Glutamatergic neuron (in vitro differentiated cells): ENCODE data around the gene AMMECR1. TPM values are rescaled to one million over a fixed set of nuclear protein-coding genes. Genes with fewer than 3 reads are reported as not detected.

Experiments used
- DNase-seq: peaks from one replicate; pipeline ENCODE4 v3.0.0; 2022
- H3K27ac Mint-ChIP-seq: one replicate; pipeline ENCODE4 v1.8.0; 2020; ENCODE audit warnings: mild to moderate bottlenecking, mixed read lengths, inconsistent platforms; ENCODE audit not compliant: unreplicated experiment
- H3K27me3 Mint-ChIP-seq: one replicate; pipeline ENCODE4 v1.8.0; 2020; ENCODE audit warnings: mild to moderate bottlenecking, moderate library complexity, mixed read lengths, inconsistent platforms; ENCODE audit not compliant: unreplicated experiment
- H3K36me3 Mint-ChIP-seq: one replicate; pipeline ENCODE4 v1.8.0; 2020; ENCODE audit warnings: mild to moderate bottlenecking, mixed read lengths, inconsistent platforms; ENCODE audit not compliant: unreplicated experiment
- H3K4me1 Mint-ChIP-seq: one replicate; pipeline ENCODE4 v1.8.0; 2020; ENCODE audit warnings: mild to moderate bottlenecking, low read depth, mixed read lengths, inconsistent platforms; ENCODE audit not compliant: unreplicated experiment
- H3K4me3 Mint-ChIP-seq: one replicate; pipeline ENCODE4 v1.8.0; 2020; ENCODE audit warnings: mild to moderate bottlenecking, mixed read lengths, inconsistent platforms; ENCODE audit not compliant: unreplicated experiment
- H3K9me3 Mint-ChIP-seq: one replicate; pipeline ENCODE4 v1.8.0; 2020; ENCODE audit warnings: mild to moderate bottlenecking, moderate library complexity, mixed read lengths, inconsistent platforms; ENCODE audit not compliant: unreplicated experiment
- total RNA-seq: library from RNA; stranded (reverse); fragmentation: NEBNext Ultra II Directional; extraction: Animal tissue kit (Norgen Biotek cat#: 25700); gene quantifications from one replicate; pipeline ENCODE4 v1.2.1, GENCODE V29; 2021; ENCODE audit not compliant: unreplicated experiment
- TF ChIP-seq, protein P1 (sequence below): fragments of 200-600 bp; sonication (generic); IDR thresholded peaks from one replicate; pipeline ENCODE4 v1.5.0; 2021; ENCODE audit not compliant: partially characterized antibody, unreplicated experiment

Gene AMMECR1
- total RNA-seq, 1 donor from 2014 or later: 2.3 TPM

DNA sequence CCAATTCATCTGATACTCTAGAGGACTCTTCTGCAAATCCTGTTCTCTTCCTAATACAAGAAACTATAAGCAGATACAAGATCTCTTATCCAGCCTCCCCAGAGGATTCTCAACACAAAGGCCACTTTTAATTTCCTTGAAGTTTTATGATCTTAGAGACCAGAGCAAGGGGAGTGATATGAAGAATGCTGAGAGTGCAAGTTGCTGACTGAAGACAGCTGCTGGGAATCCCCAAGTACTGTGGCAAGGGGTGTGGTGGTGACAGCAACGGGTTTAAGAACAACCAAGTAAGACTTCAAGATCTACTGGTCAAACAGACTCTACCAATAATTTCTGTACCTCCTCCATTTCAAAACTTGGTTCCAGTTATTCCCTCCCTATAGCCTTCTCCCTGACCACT is 7.0 kb downstream of the AMMECR1 start:
- H3K4me3 Mint-ChIP-seq: no peak overlapping the region
- peaks cover 4% of the 10 kb centered on the region for H3K4me1 Mint-ChIP-seq
- no peaks in the 10 kb centered on the region for H3K27me3 Mint-ChIP-seq
- DNase-seq: no peak
- TF ChIP-seq, protein P1, sequence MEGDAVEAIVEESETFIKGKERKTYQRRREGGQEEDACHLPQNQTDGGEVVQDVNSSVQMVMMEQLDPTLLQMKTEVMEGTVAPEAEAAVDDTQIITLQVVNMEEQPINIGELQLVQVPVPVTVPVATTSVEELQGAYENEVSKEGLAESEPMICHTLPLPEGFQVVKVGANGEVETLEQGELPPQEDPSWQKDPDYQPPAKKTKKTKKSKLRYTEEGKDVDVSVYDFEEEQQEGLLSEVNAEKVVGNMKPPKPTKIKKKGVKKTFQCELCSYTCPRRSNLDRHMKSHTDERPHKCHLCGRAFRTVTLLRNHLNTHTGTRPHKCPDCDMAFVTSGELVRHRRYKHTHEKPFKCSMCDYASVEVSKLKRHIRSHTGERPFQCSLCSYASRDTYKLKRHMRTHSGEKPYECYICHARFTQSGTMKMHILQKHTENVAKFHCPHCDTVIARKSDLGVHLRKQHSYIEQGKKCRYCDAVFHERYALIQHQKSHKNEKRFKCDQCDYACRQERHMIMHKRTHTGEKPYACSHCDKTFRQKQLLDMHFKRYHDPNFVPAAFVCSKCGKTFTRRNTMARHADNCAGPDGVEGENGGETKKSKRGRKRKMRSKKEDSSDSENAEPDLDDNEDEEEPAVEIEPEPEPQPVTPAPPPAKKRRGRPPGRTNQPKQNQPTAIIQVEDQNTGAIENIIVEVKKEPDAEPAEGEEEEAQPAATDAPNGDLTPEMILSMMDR: no peak
- H3K9me3 Mint-ChIP-seq: no peaks in the 10 kb centered on the region
- no peaks in the 10 kb centered on the region for H3K36me3 Mint-ChIP-seq
- no peak overlapping the region for H3K27ac Mint-ChIP-seq

DNA sequence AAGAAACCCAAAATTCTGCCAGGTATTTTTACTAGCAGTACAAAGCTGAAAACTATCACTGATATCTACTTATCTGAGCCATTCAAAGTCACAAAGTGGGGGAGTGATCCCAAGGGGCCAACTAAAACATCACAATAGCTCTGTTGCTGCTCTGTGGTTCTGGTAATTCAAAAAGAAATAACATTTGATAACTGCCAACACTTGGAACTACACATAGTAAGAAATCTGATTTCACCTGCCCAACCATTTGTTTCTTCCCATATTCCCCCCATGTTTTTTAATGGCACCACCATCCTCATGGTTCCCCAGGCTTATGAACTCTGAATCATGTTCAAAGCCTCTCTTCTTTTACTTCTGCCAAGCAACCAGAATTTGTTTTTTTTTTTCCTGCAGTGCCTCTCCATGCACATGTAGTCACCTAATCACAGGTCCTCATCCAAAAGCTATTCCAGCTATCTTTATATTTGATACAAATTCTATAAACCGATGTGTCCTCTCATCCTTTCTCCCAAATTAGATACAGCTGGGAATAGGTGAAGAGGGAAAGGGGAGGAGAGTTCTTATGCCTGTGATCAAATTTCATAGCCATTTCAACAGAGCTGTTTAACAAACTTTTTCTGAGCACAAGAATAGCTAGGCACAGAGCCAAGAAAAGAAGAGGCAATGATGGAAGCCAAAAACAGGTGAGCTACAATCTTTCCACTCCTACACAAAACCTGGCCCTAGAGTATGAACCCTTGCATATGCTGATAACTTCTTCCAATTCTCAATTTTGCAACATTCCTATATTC is 7.7 kb downstream of the AMMECR1 start:
- Mint-ChIP-seq H3K27ac (no peak overlapping the region), H3K4me1 (peaks cover 4% of the 10 kb centered on the region), H3K4me3 (no peak overlapping the region), H3K36me3 (no peaks in the 10 kb centered on the region), H3K9me3 (no peaks in the 10 kb centered on the region), H3K27me3 (no peaks in the 10 kb centered on the region)
- TF ChIP-seq, protein P1: no peak
- DNase-seq: no peak

DNA sequence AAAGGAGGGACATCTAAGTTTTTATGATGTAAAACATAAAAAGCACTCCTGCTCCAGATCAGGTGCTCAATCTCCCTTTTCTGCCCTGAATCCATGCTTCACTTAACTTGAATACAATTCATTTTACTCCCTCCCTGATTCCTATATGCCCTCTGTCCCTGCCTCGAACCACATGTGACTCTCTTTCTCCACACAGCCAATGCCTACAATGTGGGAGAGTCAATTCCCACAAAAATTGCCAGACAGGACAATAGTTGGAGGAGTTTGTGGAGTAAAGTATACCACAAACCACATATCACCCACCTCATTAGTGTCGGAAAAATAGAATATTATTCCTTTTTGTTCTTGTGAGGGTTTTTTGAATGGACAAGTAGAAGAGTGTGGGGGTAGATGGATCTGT is 9.7 kb downstream of the AMMECR1 start:
- no peak for DNase-seq
- H3K4me1 Mint-ChIP-seq: peaks cover 4% of the 10 kb centered on the region
- no peaks in the 10 kb centered on the region for H3K27me3 Mint-ChIP-seq
- TF ChIP-seq, protein P1: no peak
- H3K9me3 Mint-ChIP-seq: no peaks in the 10 kb centered on the region
- H3K36me3 Mint-ChIP-seq: no peaks in the 10 kb centered on the region
- H3K27ac Mint-ChIP-seq: no peak overlapping the region
- H3K4me3 Mint-ChIP-seq: no peak overlapping the region

DNA sequence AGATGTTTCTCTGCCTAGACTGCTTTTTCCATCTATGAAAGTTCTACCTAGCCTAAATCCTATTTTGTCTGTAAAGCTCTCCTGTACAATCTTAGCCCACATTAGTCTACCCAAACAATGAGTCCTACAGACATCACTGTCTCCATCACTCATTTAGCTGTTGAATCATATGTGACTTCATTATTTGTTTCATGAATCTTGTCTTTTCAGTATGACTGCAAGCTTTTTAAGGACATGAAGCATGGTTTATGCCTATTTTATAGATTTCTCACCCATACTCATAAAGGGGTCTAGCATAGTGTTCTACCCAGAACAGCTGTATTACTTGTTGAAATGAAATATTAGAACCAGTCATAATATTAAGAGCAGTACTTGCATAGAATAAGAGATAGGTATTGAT is 13.0 kb downstream of the AMMECR1 start:
- Mint-ChIP-seq H3K4me1 (peaks cover under 1% of the 10 kb centered on the region), H3K27ac (no peak overlapping the region), H3K9me3 (no peaks in the 10 kb centered on the region), H3K27me3 (no peaks in the 10 kb centered on the region), H3K36me3 (no peaks in the 10 kb centered on the region), H3K4me3 (no peak overlapping the region)
- TF ChIP-seq, protein P1: no peak
- DNase-seq: no peak

DNA sequence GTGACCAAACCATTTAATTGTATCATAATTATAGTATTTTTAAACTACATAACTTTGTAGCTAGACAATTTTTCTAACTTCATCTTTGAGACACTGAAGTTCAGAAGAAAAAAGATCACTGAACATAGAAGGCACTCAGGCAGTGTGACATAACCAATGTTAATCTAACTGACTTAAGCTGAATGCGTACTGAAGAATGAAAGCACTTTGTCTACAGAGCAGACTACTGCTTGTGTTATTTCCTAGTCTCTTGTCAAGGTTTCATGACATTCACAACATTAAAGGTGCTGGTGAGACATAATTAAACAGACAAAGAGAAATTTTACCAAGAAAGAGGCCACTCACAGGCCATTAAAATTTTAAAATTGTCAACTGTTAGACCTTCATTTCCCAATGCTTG is 13.5 kb downstream of the AMMECR1 start:
- Mint-ChIP-seq H3K27ac (no peak overlapping the region), H3K27me3 (no peaks in the 10 kb centered on the region), H3K4me1 (no peaks in the 10 kb centered on the region)

More for the DNA sequence above, 13.5 kb downstream of the AMMECR1 start:
- Mint-ChIP-seq H3K9me3 (no peaks in the 10 kb centered on the region), H3K4me3 (no peak overlapping the region), H3K36me3 (no peaks in the 10 kb centered on the region)
- TF ChIP-seq, protein P1: no peak
- no peak for DNase-seq
